B cell (primary cell): ENCODE data around the gene SPTLC2. TPM values are rescaled to one million over a fixed set of nuclear protein-coding genes. Genes with fewer than 3 reads are reported as not detected.

ENCODE experiments used
- ATAC-seq: fragments of 200-7000 bp; cut with Tn5 transposase; one replicate; pipeline ENCODE4 v1.10.0; 2021; ENCODE audit warnings: low read depth, mild to moderate bottlenecking, moderate number of reproducible peaks, moderate library complexity
- CTCF ChIA-PET: fragments of 350-600 bp; sonication (Branson Sonifier 250); formaldehyde crosslinking; loops from one replicate; lab custom pipeline; 2021; ENCODE audit warnings: antibody characterized with exemption, inconsistent platforms; lab: Charles Lee
- POLR2A ChIA-PET: fragments of 350-600 bp; sonication (Branson Sonifier 250); formaldehyde crosslinking; loops from one replicate; lab custom pipeline; 2021; ENCODE audit warnings: antibody characterized with exemption; lab: Charles Lee
- DNase-seq: peaks from one replicate; pipeline ENCODE4 v3.0.0; 2013
- H2AFZ ChIP-seq: 2 replicates; pipeline ENCODE4 v1.6.1; 2012; ENCODE audit warnings: mild to moderate bottlenecking, low read depth, low read length; ENCODE audit not compliant: insufficient read depth, poor library complexity, severe bottlenecking
- H3K27ac ChIP-seq, 2 donors: 1 replicate in 1 of 2; 2 replicates in 1 of 2; pipeline ENCODE4 v1.5.1; 2012 to 2013; ENCODE audit warnings: low read length in 2 of 2, mild to moderate bottlenecking in 2 of 2, moderate library complexity in 1 of 2
- H3K27me3 ChIP-seq, 4 experiments: fragments of 200-600 bp in 1 of 4; sonication (generic) in 1 of 4; replicated peaks in 1 of 4; 1 replicate in 2 of 4; 2 replicates in 2 of 4; pipeline versions ENCODE4 v1.6.1 to v1.7.0; 2013 to 2016; ENCODE audit warnings: low read length in 3 of 4, mild to moderate bottlenecking in 2 of 4, mixed read lengths in 1 of 4, moderate library complexity in 1 of 4; ENCODE audit not compliant: insufficient read depth in 4 of 4, control insufficient read depth in 3 of 4; ENCODE audit errors: control extremely low read depth in 1 of 4
- H3K36me3 ChIP-seq, 2 experiments: replicated peaks in 1 of 2; 1 replicate in 1 of 2; 2 replicates in 1 of 2; pipeline versions ENCODE4 v1.6.1 to v1.7.1; 2013; ENCODE audit warnings: low read length in 1 of 2; ENCODE audit not compliant: insufficient read depth in 2 of 2, control insufficient read depth in 1 of 2; ENCODE audit errors: control extremely low read depth in 1 of 2, extremely low read depth in 1 of 2
- H3K4me1 ChIP-seq, 2 donors: fragments of 200-600 bp in 1 of 2; sonication (generic) in 1 of 2; 1 replicate in 1 of 2; 2 replicates in 1 of 2; pipeline versions ENCODE4 v1.5.1 to v1.6.1; 2013 to 2017; ENCODE audit warnings: low read length in 2 of 2; ENCODE audit not compliant: control insufficient read depth in 2 of 2, insufficient read depth in 2 of 2
- H3K4me2 ChIP-seq: replicated peaks from 2 replicates; pipeline ENCODE3; 2012; ENCODE audit warnings: mild to moderate bottlenecking, low read depth, low read length; ENCODE audit not compliant: poor library complexity, severe bottlenecking
- H3K4me3 ChIP-seq, 5 experiments: fragments of 200-600 bp in 1 of 5; sonication (generic) in 1 of 5; 1 replicate in 3 of 5; 2 replicates in 2 of 5; pipeline versions ENCODE4 v1.5.1 to v1.7.0; 2011 to 2016; ENCODE audit warnings: low read length in 4 of 5, mild to moderate bottlenecking in 4 of 5, low read depth in 2 of 5, control low read depth in 1 of 5, moderate library complexity in 1 of 5; ENCODE audit not compliant: insufficient read depth in 1 of 5; ENCODE audit errors: control extremely low read depth in 1 of 5, extremely low read depth in 1 of 5
- H3K79me2 ChIP-seq: fragments of 200-600 bp; sonication (generic); one replicate; pipeline ENCODE4 v1.6.0; 2016; ENCODE audit warnings: low read length; ENCODE audit not compliant: control insufficient read depth, insufficient read depth
- H3K9ac ChIP-seq: fragments of 200-600 bp; sonication (generic); 2 replicates; pipeline ENCODE4 v1.6.1; 2017; ENCODE audit warnings: mild to moderate bottlenecking, low read length, moderate library complexity
- H3K9me3 ChIP-seq, 3 donors: one replicate each; pipeline versions ENCODE4 v1.6.1 to v1.7.1; 2013; ENCODE audit warnings: low read length in 2 of 3; ENCODE audit not compliant: control insufficient read depth in 2 of 3, insufficient read depth in 1 of 3; ENCODE audit errors: control extremely low read depth in 1 of 3
- H4K20me1 ChIP-seq: 2 replicates; pipeline ENCODE4 v1.6.0; 2012; ENCODE audit warnings: mild to moderate bottlenecking, low read length; ENCODE audit not compliant: insufficient read depth, control insufficient read depth, poor library complexity, severe bottlenecking
- H3K27ac Mint-ChIP-seq: one replicate; pipeline ENCODE4 v1.8.0; 2021; ENCODE audit warnings: mixed read lengths
- H3K27me3 Mint-ChIP-seq: one replicate; pipeline ENCODE4 v1.8.0; 2021; ENCODE audit warnings: mixed read lengths
- H3K4me1 Mint-ChIP-seq: one replicate; pipeline ENCODE4 v1.8.0; 2021; ENCODE audit warnings: mixed read lengths
- H3K4me3 Mint-ChIP-seq: one replicate; pipeline ENCODE4 v1.8.0; 2021; ENCODE audit warnings: mixed read lengths
- H3K9me3 Mint-ChIP-seq: one replicate; pipeline ENCODE4 v1.8.0; 2022; ENCODE audit warnings: mixed read lengths; ENCODE audit not compliant: insufficient read depth
- CTCF ChIP-seq: fragments of 200-600 bp; IDR thresholded peaks from one replicate; pipeline ENCODE4 v1.8.0; 2022; ENCODE audit warnings: antibody characterized with exemption, mild to moderate bottlenecking
- EZH2 ChIP-seq: IDR thresholded peaks from 2 replicates; pipeline ENCODE4 v1.6.1; 2012; ENCODE audit warnings: borderline replicate concordance, low read depth, mild to moderate bottlenecking, moderate library complexity, low read length; ENCODE audit not compliant: insufficient read depth, poor library complexity, severe bottlenecking
- whole genome bisulfite sequencing: methylation state at CpG from one replicate; pipeline ENCODE4 v1.1.5; 2013; ENCODE audit warnings: missing lambda C conversion rate; ENCODE audit not compliant: insufficient coverage; 5-methylcytosine and 5-hydroxymethylcytosine counted together
- intact Hi-C: fragments of 100-400 bp; cut with micrococcal nuclease; formaldehyde crosslinking; loops from one replicate; pipeline ENCODE4 v1.10.0; 2022
- polyA plus RNA-seq: library from polyadenylated mRNA; depleted of rRNA; stranded (reverse); fragments of >200 nt; gene quantifications from 2 replicates; pipeline ENCODE4 v1.2.3, GENCODE V29; 2012
- total RNA-seq, 2 donors: library from RNA; stranded (reverse); fragments of 120-200 nt in 1 of 2; gene quantifications; 1 replicate in 1 of 2; 2 replicates in 1 of 2; pipeline versions ENCODE4 v1.2.3 to v1.2.4, GENCODE V29; 2013 to 2022

SPTLC2 gene
- total and polyA plus RNA-seq, 2 donors (not counting 1 experiment from before 2014, with no cell fraction given): 9.4 to 41.4 TPM

- DNase-seq (no peak), ATAC-seq (no peak)
- Mint-ChIP-seq H3K27me3 (no peaks in the 10 kb centered on the region), H3K9me3 (no peaks in the 10 kb centered on the region), H3K27ac (no peak overlapping the region), H3K4me1 (peaks cover 3% of the 10 kb centered on the region), H3K4me3 (no peak overlapping the region)
- Histone ChIP-seq H3K9me3 (no peaks in the 10 kb centered on the region), H3K4me1 (peaks cover 4 to 9% of the 10 kb centered on the region in 2 donors), H3K27me3 (no peaks in the 10 kb centered on the region), H3K9ac (no peak overlapping the region), H3K27ac (no peak overlapping the region), H4K20me1 (no peaks in the 10 kb centered on the region), H3K4me3 (no peak overlapping the region), H3K4me2 (no peak overlapping the region), H2AFZ (no peak overlapping the region), H3K36me3 (peaks cover 3 to 49% of the 10 kb centered on the region in 2 experiments), H3K79me2 (peaks cover 30% of the 10 kb centered on the region)
- intact Hi-C loops: loop anchor here (10.0 kb wide), 1 partner anchor 53 kb away; the partner anchor contains the start of gene SPTLC2
- CTCF ChIA-PET: no interaction called here
- no CpG with 5 or more reads among the region's 5 CpGs for WGBS
- TF ChIP-seq EZH2 (no peak), CTCF (no peak)
- POLR2A ChIA-PET: interaction anchor here (0.6 kb wide), 1 partner anchor 49 kb away, joined by 3 read pairs; no protein-coding TSS in a partner anchor
Observed at GRCh38 chr14:77561881-77562280, 54.6 kb downstream of the SPTLC2 start.

GRCh38 chr14:77559381-77559780 is 57.1 kb downstream of the SPTLC2 start:
- Mint-ChIP-seq H3K4me1 (peaks cover 1% of the 10 kb centered on the region), H3K27me3 (no peaks in the 10 kb centered on the region), H3K9me3 (no peaks in the 10 kb centered on the region), H3K4me3 (no peak overlapping the region), H3K27ac (no peak overlapping the region)
- TF ChIP-seq EZH2 (no peak), CTCF (no peak)
- 80% methylated on average over 3 of the region's 6 CpGs for WGBS
- POLR2A ChIA-PET: no interaction called here
- H3K9me3 ChIP-seq: no peaks in the 10 kb centered on the region
- H3K4me1 ChIP-seq: peaks cover 11 to 27% of the 10 kb centered on the region in 2 donors
- H3K4me3 ChIP-seq: no peak overlapping the region
- H3K79me2 ChIP-seq: peaks cover 37% of the 10 kb centered on the region
- H2AFZ ChIP-seq: no peak overlapping the region
- DNase-seq (no peak), ATAC-seq (no peak)
- no peaks in the 10 kb centered on the region for H4K20me1 ChIP-seq
- intact Hi-C loops: no loop called here
- no peak overlapping the region for H3K9ac ChIP-seq
- no peak overlapping the region for H3K4me2 ChIP-seq
- CTCF ChIA-PET: interaction anchor here (1.2 kb wide), 1 partner anchor 11 kb away, joined by 3 read pairs; no protein-coding TSS in a partner anchor
- no peak overlapping the region for H3K27ac ChIP-seq
- peaks cover 4 to 65% of the 10 kb centered on the region in 2 experiments for H3K36me3 ChIP-seq
- H3K27me3 ChIP-seq: no peaks in the 10 kb centered on the region
